ENCODE measurements around the gene CLOCK.
"Not testable (repeated sequence)": the region's sequence is repeated elsewhere in the genome, so short reads cannot be mapped to it uniquely, and the experiment has no call there.

CLOCK gene, protein sequence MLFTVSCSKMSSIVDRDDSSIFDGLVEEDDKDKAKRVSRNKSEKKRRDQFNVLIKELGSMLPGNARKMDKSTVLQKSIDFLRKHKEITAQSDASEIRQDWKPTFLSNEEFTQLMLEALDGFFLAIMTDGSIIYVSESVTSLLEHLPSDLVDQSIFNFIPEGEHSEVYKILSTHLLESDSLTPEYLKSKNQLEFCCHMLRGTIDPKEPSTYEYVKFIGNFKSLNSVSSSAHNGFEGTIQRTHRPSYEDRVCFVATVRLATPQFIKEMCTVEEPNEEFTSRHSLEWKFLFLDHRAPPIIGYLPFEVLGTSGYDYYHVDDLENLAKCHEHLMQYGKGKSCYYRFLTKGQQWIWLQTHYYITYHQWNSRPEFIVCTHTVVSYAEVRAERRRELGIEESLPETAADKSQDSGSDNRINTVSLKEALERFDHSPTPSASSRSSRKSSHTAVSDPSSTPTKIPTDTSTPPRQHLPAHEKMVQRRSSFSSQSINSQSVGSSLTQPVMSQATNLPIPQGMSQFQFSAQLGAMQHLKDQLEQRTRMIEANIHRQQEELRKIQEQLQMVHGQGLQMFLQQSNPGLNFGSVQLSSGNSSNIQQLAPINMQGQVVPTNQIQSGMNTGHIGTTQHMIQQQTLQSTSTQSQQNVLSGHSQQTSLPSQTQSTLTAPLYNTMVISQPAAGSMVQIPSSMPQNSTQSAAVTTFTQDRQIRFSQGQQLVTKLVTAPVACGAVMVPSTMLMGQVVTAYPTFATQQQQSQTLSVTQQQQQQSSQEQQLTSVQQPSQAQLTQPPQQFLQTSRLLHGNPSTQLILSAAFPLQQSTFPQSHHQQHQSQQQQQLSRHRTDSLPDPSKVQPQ

DNA sequence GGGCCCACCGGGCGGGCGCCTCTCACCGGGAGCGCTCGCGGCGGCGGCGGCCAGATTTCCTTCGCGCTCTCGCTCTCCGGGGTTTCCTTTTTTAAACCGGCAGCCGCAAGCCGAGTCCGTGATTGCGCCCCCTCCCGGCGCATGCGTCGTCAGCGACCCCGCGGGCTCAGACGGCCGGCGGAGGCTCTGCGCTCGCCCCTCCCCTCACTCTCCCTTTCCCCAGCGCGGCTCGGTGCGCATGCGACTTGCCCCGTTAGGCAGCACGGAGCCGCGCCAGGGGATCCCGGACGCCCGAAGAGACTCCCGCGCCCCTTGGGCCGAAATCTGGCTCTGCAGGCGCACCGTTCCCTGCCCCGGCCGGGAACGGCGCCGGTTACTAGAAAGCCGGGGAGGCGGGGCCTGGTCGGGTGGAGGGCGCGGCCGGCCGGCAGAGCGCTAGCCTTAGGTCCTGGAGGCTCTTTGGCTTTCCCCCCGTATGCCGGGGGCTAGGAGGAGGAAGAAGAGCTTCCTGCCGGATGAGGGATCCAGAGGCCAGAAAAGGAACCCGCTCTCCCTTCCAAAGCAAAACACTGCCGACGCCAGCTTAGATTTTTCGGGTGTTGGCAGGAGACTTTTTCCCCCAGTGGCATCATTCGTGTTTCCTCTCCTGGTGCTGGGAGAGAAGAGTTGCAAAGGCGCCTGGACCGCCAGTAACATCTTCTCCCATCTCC, at the start of gene CLOCK:
TSS of gene CLOCK (minus strand) at position 154 of the 710 bp plus-strand sequence. CDS start 64,124 bp downstream, outside the sequence.
- DNase-seq, result peak; percentile 78

DNA sequence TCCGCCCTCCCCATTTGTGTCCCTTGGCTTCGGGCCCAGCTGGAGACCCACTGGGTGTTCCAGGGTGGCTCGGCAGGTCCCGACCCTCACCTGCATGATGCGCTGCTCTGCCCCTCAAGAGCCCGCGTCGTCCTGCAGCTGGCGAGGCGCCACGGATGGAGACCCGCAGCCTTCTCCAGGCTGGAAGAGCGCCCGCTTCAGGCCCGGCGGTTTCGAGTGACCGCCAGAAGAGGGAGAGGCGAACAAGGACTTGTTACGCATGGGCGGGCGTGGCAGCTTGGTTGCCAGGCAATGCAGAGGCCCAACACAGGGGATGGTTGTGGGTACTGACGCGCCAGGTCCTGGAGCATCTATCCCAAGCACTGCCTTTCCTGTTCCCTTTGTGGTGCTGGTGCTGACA, 45.3 kb upstream of the CLOCK start, which contains the start of gene PDCL2:
TSS of gene PDCL2 (minus strand) at position 232 of the 400 bp plus-strand sequence. CDS start at position 96, 136 bp downstream.
- DNase-seq, result no peak

DNA sequence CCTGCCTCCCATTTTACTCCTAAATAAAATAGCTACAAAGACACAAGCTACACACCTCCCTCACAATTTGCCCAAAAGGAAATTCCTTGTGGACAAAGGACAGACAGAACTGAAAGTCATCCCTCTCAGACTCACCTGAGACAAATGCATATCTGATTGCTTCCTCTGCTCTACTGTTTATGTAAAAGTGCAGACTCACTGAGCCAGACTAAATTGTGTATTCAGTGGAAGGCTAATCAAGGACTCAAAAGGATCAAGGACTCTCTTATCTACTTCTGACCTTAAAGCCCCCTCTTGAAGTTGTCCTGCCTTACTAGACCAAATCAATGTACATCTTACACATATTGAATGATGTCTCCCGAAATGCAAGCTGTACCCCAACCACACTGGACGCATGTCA, 41.5 kb upstream of the CLOCK start:
- no peak for DNase-seq

DNA sequence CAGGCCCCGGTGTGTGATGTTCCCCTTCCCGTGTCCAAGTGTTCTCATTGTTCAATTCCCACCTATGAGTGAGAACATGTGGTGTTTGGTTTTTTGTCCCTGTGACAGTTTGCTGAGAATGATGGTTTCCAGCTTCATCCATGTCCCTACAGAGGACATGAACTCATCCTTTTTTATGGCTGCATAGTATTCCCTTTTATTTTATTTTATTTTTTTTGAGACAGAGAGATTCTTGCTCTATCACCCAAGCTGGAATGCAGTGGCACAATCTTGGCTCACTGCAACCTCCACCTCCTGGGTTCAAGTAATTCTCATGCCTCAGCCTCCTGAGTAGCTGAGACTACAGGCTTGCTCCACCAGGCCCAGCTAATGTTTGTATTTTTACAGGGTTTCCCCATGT, 36.1 kb upstream of the CLOCK start:
- not testable (repeated sequence) for DNase-seq

DNA sequence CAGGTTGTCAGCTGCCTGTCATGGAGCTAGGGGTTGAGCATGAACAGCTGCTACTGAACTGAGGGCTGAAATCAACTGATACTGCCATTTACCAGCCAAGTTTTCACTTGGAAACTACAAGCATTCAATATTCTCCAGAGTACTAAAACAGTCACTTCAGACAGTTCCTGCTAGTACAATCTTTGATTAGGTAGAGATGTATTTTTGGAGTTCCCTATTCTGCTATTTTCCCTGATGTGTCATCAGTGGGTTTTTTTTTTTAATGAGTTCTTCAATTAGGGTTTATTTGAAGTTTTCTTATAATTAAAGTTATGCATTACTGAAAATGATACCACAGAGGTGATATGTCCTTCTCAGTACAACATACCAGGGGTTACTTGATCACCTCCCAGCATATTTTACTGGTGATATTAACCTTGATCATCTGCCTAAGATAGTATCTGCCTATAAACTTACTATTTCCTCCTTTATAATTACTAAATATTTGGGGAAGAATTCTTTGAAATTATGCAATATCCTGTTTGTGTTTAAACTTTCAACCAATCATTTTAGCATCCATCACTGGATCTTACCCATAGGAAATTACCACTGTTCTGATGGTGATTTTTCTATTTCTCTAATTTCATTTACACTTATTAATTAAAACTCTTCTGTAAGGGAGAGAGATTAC, 31.8 kb upstream of the CLOCK start:
- DNase-seq, result no peak

DNA sequence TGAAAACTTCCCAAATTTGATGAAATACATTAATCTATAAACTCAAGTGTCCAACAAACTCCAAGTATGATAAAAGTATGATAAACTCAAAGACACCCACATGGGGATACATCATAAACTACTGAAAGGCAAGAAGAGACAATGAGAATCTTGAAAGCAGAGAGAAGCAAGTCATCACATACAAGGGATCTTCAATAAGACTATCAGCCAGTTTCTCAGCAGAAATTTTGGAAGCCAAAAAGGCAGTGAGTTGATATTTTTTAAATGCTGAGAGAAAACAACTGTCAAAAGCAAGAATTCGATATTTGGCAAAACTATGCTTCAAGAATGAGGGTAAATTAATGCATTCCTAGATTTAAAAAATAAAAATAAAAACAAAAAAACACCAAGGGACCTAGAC, 28.8 kb upstream of the CLOCK start:
- no peak for DNase-seq

DNA sequence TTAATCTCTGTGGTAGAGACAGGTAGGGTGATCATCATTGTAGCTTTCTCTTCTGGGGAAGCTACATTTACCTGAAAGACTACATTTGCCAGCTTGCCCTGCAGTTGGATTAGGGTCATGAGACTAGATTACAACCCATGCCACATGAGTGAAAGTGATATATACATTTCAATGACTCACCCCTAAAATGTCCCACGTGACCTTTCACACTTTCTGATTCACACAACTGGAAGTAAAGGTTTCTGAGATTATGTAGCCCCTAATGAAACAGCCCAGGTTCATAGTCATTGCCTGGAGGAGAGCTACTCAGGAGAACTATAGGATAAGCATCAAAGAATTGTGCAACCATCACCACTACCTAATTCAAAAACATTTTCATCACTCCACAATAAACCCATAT, 27.5 kb upstream of the CLOCK start:
- no peak for DNase-seq

DNA sequence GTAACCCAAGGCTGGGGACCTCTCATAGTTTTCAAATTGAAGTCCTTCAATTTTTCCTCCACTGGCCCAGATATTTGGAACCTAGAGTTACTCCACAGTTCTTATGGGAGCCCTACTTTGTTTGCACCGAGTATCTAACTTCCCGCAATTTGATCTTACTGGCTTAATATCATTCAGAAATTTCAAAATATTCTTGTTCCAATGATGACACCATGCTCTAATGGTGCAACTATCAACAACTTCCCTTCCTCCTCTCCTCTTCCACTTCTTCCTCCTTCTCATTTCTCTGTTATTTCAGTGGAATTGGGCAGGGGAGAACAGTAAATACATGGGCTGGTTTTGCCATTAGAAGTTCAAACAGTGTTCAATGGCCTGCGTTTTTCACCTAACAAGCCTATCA, 25.1 kb upstream of the CLOCK start:
- DNase-seq, result no peak

DNA sequence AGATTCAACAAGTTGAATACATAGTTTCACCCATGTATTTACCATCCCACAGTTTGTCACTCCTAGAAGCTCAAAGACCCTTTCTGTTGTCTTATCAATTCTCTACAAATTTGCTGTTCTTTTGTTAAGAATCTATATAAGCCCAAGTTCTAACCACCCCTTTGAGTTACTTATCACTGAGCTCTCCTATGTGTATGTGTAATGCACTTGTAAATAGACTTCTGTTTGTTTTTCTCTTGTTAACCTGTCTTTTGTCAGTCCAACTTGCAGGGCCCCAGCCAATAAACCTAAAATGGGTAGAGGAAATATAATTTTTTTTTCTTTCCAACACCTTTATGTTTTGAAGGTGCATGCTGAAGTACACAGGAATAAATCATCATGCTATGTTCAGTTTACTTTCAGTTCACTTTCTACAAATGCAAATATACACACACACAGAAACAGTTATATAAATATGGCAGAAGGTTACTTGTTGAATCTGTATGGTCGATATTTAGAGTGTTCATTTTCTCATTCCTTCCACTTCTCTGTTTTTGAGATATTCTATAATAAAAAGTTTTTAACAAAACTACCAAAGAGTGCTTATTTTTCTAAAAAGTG, 22.3 kb upstream of the CLOCK start:
- no peak for DNase-seq

DNA sequence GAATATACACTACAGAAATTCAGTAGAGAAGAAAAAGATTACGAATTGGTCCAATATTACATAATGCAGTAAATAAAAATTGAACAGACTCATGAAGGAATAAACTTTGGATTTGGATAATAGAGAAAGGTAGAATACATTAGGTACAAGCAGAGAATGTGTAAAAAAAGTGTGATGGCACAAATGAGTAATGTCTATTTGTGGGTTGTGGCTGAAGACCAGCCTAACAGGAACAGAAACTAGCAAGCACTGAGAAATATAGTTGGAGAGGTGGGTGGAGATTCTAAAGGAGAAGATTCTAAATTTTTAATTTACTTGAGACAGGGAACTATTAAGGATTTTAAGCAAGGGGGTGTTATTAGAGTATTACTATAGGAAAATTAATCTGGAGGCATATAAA, 15.2 kb upstream of the CLOCK start:
- no peak for DNase-seq

DNA sequence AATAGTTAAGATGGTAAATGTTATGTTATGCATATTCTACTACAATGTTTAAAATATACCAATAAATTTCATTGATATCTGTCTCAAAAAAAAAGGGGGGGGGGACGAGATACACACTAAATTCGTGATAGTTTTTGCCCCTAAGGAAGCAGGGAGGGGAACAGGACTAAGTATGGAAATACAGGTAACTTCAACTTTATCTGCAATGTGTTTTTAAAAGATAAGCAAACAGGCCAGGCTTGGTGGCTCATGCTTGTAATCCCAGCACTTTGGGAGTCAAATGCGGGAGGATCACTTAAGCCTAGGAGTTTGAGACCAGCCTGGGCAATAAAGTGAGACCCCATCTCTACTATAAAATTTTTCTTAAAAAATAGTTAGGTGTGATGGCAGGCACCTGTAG, 13.4 kb upstream of the CLOCK start:
- DNase-seq, result no peak

DNA sequence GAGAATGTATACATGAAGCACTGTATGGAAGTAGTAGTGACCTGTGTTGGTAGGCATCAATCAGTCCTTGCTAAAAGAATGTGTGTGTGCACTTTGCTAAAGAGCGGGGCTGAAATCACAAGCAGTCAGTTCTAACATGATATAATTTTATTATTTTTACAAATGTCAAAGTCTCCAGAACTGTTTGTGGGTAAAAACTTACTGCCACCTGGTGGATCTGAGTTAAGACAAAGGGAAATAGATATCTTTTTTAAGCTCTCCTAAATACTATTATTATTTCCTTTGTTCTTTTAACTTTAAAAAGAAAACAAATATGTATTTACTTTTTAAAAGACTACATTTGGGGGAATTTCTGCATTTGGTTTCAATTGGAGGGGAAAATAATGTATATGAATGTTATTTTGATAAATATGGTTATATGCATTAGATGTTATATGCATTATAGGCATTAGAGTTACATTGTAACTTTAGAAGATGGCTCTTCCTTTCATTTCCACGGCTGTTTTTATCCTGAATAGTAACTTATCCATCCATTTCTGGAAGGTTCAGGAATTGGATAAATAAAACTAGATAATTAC, 7.8 kb upstream of the CLOCK start:
- peak; percentile 9 for DNase-seq

DNA sequence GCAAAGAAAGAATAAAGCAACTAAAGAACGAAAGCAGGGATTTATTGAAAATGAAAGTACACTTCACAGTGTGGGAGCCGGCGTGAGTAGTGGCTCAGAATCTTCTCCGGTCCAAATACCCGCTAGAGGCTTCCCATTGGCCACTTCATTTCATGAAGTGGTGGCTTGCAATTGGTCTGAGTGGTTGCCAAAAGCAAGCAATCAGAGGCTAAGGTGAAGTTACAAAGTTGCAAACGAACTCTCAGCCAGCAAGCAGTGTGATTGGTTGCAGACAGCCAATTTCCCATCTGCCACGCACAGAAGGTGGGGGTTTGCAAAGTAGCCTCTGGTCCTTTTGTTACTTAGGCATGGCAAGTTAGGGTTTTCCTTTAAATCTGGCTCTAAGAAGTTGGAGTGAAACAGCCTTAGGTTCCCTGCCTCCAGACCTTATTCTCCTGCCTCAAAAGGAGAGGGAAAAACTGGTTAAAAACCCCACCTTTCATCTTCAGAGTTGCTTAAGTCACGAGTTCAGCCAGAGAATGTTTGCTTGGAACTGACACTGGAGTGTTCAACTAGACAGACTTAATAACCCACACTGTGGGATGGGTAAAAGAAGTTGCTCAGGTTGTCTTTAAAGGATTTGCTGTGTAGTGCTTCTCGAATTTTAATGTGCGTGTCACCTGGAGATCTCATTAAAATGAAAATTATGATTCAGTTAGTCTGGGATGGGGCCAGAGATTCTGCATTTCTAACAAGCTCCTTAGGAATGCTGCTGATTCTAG, 6.9 kb upstream of the CLOCK start:
- DNase-seq, result no peak

DNA sequence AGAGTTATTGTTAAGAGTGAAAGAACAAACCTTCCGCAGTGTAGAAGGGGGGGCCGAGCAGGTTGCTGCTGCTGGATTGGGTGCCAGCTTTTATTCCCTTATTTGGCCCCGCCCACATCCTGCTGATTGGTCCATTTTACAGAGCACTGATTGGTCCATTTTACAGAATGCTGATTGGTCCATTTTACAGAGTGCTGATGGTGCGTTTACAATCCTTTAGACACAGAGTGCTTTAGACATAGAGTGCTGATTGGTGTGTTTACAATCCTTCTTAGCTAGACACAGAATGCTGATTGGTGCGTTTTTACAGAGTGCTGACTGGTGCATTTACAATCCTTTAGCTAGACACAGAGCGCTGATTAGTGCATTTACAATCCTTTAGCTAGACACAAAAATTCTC, 5.3 kb upstream of the CLOCK start:
- DNase-seq, result not testable (repeated sequence)

DNA sequence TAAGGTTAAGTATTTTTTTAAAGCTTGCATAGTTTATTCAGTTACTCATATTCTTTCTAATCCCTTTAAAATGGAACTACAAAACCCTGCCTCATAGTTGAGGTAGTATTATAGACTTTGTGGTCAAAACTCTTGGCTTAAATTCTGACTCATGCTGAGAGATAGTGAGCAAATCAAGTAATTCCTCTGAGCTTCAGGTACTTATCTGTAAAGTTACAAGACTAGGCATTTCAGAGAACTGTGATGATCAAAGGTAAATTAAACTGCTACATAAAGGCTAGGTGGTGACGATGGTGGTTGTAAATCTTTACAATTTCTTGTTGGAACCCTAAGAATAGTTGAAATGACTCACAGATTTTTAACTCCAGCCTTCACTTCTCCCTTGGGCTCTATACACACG, 3.2 kb upstream of the CLOCK start:
- DNase-seq, result no peak

DNA sequence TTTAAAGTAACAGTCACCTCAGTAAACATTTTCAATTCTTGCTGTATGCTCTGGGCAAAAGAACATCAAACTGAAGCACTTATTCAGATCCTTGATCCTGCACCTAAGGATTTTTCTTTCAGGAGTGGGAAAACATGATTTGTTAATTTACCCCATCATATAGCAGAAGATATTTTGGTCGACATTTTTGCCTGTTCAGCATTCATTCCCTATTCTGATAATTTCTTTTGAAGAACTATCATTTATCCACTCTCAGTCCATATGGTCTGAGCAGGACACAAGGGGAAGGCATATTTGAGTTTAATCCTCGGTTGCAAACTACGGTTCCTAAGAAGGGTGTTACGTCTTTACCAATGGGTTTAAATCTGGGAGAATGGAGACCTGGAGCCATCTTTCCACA, 1.2 kb upstream of the CLOCK start:
- DNase-seq, result no peak

DNA sequence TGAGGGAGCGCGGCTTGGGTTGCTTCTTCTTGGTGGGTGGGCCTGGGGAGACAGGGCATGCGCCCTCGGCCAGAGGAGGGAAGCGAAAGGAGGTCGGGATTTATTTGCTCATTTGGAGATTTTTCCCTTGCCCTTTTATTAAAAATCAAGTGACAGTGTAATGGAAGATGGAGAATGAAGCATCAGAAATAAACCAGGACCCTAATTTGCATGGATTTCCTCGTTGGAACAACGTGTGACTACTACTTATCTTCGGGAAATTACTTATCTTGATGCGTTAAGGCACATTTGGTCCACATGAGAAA, 709 bp upstream of the CLOCK start:
- no peak for DNase-seq

DNA sequence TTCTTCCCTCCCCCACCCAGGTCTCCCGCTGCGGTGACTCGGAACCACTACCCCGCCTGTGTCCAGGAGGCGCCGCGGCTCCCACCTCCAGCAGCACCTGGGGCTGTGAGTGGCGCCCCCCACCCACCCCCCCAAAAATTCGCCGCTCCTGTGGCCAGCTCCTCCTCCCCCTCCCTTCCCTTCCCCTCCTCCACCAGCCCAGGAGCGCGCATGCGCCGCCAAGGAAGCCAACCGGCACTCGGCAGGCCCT, 278 bp downstream of the CLOCK start:
- DNase-seq, result no peak

DNA sequence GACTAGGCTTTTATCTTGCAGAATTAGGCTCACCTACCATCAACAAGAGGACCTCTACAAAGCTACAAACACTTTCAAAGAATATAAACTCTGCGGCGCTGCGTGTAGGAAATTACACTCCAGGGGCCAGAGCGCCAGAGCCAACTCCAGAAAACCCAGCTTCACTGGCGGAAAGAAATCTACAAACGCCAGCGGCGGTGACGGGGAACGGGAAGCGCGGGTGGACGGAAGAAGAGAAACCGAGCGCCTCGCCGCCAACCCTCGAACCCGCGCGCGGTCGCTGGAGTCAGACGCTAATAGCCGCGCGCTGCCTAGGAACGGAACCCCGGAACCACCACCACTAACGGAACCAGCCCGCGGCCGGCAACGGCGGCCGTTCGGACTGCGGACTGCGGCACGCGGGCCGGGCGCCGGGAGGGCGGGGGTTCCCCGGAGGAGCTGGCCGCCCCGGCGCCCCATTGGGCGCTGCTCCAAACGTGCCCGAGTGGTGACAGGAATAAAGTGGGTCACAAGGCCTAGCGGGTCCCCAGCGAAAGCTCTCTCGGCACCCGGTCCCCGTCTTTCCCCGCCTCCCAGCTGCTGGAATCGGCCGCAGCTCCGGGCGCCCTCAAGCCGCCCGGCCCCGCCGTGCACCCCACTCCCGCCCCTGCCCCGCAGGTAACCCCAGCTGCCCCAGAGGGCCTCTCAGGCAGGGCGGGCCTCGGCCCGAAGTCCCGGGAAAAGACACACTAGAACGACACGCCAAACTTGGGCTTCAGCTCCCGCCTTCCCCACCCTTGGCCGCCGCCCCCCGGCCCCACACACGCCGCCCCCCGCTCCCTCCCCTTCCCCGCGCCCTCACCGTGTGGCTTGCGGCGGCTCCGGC, 836 bp downstream of the CLOCK start:
- peak; percentile 48 for DNase-seq

DNA sequence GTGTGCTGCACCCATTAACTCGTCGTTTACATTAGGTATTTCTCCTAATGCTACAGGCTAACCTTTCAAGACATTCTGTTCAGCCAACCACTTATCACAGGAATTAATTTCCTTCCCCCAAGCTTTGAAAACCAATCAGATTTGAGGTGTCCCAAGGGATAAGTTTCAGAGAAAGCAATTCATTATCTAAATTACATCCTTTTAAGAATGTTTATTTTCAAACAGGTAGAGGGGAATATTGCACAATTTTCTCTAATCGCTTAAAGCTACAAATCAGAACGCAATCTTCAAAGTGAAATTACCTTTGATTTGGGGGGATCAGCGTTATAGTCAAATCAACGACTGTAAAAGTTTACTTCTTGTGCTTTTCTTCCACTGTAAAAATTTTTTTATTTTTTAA, 1.6 kb downstream of the CLOCK start:
- no peak for DNase-seq

DNA sequence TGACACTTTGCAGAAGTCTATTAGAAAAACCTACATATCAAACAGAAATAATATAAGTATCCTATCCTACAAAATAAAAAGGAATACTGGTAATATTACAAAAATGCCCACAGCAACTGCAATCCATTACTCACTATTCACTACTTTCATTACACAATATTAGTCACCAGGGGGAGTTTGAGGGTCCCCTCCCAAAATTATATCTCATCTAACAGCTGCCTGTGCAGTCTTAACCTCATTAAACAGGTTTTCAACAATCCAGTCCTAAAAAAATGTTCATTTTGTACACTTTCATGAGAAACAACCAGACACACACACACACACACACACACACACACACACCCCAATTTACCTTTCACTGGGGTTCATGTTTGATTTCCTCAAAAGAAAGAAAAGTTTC, 2.9 kb downstream of the CLOCK start:
- no peak for DNase-seq
